Embryonic facial prominence (tissue), 1 donor: Measurements from ENCODE around the gene GPSM1.
"Not testable (repeated sequence)": the region's sequence is repeated elsewhere in the genome, so short reads cannot be mapped to it uniquely, and the experiment has no call there.

Source experiments
- DNase-seq: peaks from one replicate; pipeline ENCODE4 v3.0.0-alpha.2; 2016; ENCODE audit errors: extremely low spot score

Gene GPSM1

GRCh38 chr9:136343884-136344269, 16.5 kb downstream of the GPSM1 start:
- no peak for DNase-seq

GRCh38 chr9:136344544-136345280, 17.4 kb downstream of the GPSM1 start:
- DNase-seq = no peak

- DNase-seq = no peak
Measured at GRCh38 chr9:136345281-136346156, 18.2 kb downstream of the GPSM1 start.

GRCh38 chr9:136346157-136346481, 18.8 kb downstream of the GPSM1 start:
- no peak for DNase-seq

DNA sequence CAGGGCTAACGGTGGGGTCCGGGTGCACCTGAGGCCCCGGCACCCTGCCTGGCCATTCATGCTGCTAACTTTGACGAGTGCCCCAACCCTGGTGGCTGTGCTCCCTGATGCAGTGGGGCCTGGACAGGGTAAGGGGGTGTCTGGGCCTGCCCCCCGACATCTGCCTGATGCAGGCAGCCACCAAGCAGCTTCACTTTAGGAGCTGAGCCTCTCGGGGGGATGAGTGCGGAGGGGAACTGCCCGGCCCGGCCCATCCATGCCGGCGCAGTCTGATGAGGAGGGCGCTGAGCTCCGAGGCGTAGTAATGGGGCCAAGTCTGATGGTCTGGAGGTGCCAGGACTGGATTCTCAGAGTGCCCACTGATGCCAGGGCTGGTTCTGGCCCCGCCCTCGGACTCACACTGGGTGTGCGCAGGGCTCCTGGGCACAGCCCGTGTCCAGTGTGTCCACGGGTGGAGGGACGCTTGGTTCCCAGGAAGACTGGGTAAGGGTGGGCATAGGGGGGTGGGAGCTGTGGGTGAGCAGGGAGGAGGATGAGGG, 19.7 kb downstream of the GPSM1 start:
- no peak for DNase-seq

DNA sequence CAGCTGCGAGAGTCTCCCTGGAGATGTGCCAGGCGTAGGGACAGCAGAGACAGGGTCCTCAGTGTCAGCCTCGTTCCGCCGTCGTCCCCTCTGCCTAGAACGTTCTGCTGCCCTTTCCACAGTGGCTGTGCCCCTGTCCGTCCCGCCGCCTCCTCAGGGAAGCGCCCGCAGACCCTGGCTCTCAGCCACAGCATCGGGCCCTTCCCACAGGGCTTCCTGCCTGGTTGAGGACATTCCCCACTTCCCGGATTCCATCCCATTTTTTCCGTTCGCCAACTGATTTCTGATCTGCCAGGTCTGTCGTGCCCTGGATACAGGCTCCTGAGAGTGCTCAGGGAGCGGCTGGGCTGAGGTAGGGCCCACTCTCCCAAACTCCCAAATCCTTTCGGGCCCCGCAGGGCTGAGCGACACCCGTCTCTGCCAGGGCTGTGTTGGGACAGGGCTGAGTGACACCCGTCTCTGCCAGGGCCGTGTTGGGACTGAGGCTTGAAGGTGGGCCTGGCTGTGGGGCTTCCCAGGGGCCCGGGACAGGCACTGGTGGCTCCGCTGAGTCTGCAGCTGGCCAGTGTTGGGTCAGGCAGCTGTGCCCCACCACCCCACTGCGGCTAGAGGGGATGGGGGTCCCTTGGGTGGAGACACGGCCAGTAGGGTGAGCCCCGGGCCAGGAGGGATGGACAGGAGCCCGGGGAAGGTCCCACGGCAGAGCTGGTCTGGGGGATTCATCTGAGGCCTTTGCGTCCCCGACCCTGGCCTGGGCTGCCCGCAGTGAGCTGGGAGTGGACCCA, 20.3 kb downstream of the GPSM1 start:
- no peak for DNase-seq

DNA sequence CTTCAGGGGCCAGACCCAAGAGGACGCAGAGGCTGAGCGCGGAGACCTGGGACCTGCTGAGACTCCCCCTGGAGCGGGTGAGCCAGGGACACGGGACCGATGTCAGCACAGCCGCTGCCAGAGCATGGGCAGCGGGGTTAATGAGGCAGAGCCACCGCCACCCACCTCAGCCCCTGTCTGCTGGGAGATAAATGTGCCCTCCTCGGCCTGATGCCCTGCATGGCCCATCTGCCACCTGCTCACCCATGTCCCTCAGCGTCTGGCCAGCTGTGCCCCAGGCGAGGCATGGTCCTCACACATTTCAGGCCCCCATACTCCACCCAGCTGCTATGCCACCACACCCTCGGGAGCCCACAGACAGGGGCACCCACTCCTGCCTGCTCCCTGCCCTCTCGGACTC, 21.4 kb downstream of the GPSM1 start:
- DNase-seq = no peak

GRCh38 chr9:136349546-136349945, 22.2 kb downstream of the GPSM1 start:
- DNase-seq = no peak

GRCh38 chr9:136351252-136351800, 24.0 kb downstream of the GPSM1 start:
- DNase-seq = no peak

GRCh38 chr9:136351868-136352267, 24.5 kb downstream of the GPSM1 start:
- not testable (repeated sequence) for DNase-seq

GRCh38 chr9:136352682-136353081, 25.3 kb downstream of the GPSM1 start:
- DNase-seq = no peak

DNA sequence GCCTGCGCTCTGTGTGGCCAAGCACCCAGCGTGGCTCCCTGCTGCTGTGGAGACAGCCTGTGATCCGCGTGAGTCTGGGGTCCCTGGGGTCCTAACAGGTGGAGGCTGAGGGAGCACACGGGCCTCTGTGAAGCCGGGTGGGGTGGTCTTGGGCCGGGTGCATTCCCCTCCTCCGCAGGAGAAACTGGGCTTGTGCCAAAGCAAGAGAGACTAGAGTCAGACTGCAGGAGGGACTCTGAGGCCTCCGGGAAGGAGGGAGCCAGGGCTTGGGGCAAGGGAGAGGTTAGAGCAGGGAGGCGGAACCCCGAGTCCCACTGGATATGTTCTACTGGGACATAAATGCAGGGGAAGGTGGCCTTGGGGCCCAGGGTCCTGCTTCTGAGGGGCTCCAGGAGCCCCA, 25.7 kb downstream of the GPSM1 start:
- no peak for DNase-seq

DNA sequence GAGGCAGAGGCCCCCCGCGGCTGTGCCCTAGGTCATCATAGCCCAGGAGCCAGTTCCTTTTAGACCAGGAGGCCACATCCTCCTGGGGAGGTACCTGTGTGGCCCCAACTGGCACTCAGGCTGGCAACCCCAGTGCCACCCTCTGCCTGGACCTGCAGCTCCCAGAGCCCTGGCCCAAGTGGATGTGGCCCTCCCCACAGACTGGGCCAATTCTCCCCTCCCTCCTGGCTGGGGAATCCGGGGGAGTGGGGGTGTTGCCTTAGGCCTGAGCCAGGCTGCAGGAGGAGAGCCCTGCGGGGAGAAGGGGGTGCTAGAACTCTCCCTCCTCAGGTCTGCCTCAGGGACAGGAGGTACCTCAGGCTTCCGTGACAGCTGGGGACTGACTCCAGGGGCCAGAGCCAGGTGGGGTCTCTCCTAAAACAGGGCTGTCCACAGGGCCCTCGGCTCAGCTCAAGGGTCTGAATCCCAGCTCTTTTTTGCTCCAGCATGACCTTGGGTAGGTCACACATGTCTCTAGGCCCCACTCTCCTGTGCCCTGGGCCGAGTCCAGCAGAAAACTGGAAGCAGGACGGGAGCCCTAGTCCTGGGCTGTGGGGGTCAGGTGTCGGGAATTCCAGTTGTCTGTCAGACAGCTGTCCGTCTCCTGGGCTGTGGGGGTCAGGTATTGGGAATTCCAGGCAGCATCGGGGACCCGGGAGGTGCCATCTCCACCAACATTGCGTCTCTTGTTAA, 26.6 kb downstream of the GPSM1 start:
- DNase-seq = no peak

DNA sequence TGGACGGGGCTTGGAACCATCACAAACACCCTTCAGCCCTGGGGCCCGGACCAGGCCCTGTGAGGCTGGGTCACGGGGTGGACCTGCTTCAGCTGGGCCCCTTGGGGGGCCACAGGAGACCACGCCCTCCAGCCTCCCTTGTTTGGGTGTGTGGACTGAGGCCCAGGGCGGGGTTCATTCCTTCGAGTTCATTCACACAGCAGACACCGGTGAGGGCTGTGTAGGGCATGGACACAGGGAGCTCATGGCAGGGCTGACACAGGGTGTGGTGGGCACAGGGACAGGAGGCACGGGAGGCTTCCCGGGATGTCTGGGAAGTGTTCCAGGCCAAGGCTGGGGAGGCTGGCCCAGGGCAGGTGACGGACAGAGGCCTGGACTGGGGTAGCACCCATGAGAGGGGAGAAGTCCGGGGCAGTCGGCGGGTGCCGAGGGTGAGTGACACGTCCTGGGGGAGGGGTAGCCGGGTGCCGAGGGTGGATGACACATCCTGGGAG, 27.3 kb downstream of the GPSM1 start:
- DNase-seq = no peak

GRCh38 chr9:136355616-136356557, 28.5 kb downstream of the GPSM1 start:
- no peak for DNase-seq

DNA sequence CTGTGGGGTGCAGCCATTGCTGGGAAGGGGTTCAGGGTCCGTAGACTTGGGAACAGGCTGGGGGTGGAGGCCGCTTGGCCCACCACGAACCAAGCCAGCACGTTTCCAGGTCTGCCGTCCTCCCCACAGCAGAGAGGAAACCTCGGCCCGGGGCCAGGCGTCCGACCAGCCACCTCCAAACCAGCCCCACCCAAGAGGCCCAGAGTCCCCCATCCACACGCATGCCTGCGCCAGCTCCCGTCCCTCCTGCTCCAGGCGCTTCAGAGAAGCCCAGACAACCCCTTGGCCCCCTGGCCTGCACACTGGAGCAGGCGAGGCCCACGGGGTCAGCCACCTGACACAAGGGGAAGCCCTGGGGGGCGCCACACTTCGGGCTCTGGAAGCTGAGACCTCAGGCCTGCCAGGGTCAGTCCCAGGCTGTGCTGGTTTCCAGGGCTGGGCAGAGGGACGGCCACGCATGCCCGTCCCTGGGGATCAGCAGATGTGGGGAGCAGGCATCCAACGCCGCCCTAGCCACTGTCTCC, 29.9 kb downstream of the GPSM1 start:
- DNase-seq = no peak

GRCh38 chr9:136358016-136358415, 30.7 kb downstream of the GPSM1 start:
- DNase-seq = no peak

GRCh38 chr9:136358888-136359287, 31.5 kb downstream of the GPSM1 start:
- no peak for DNase-seq
